ENCODE measurements around the gene NKD1.

GRCh38 chr16:50552476-50553101 is 4.4 kb downstream of the NKD1 start:
- no peak for TF ChIP-seq POLR2AphosphoS5 (IDR thresholded peaks at IDR 0.05; ENCODE audit: insufficient read depth in 1 of 2, low read depth in 1 of 2)
- TF ChIP-seq POLR2A (IDR thresholded peaks at IDR 0.05): no peak

Data from vagina (tissue), 2 donors.